Activated naive CD4-positive, alpha-beta T cell treated with anti-CD3 and anti-CD28 coated beads, Interleukin-2, amount 50 U/mL, for 16 hours (primary cell): Measurements from ENCODE around the gene VAT1L.
"Not testable (repeated sequence)": the region's sequence is repeated elsewhere in the genome, so short reads cannot be mapped to it uniquely, and the experiment has no call there.

ENCODE experiments used
- DNase-seq: peaks from one replicate; pipeline ENCODE4 v3.0.0-alpha.2; 2020

The VAT1L gene

DNA sequence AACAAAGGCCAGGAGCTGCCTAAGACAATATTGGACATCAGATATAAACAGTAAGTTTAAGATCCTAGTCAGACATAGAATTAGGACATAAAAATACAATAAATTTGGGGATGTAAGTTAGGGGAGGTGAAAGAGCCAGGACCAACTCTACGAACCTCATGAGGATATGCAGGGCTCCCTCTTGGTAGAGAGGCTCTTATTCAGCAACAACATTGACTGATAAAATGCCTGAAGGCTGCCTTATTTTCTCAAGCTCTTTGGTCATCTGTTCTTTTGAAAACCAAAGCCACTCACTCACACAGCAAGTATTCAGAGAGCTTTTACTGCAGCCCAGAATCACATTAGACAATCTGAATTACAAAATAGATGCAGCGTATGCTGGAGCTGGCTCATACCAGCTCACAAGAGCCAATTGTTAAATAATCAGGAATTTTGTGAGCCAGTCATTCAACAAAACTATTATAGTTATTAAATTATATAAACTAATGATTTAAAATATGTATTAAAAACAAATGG lies 125.4 kb downstream of the VAT1L start:
- DNase-seq, result no peak

DNA sequence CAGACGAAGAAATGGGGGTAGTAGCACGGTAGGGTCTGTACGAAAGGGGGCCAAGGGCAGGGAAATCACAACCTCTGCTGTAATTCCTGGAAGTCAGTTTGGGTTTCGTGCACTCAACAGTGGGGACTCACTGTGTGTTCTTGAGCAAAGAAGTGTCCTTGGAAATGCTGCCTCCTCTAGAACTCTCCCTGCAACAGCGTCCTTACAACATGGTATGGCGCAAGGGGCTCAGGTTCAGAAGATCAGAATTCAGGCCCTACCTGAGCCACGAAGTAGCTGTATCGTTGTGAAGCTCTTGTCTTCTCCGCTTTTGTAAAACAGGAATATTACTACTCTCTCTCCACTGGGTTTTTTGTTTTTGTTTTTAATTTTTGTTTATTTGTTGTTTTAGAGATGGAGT lies 127.7 kb downstream of the VAT1L start:
- DNase-seq, result no peak

GRCh38 chr16:77917971-77918370 lies 129.6 kb downstream of the VAT1L start:
- no peak for DNase-seq

DNA sequence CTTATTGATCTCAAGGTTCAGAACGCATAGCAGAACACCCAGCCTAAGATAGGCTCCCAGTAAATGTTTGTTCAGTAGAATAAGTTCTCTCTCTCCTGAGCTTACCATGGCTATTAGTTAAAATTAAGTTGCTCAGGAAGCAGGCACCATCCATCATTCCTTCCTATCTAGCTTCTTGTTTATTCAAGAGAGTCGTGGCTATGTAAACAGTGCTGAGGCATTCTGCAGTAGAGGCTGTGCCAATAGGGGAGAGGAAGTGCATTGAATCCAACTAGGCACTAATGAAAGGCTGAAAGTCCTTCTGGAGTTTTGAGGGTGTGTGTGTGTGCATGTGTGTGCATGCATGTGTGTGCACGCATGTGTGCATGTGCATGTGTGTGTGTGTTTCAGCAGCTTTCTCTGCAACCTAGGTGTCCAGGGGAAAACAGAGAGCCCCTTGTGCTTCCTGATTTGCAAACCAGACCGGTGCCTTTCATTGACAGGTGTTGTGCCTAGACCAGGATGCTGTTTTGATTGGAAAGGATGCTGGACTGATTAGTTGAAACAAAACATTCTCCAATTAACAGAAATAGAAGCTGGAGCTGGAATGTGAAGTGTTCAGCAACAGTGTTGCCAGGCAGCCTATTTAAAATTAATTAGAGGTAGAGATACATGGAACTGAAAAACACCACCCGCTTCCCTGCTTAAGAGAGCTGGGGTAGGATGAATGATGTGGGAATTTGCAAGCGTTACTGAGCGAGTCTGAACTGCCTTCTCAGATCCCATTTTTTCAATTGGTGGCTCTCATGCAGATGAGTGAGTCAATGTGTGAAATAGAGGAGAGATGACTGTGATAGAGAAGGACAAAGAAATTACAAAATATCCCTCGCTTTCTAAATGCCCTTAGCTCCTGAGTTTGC lies 130.7 kb downstream of the VAT1L start:
- DNase-seq, result no peak

DNA sequence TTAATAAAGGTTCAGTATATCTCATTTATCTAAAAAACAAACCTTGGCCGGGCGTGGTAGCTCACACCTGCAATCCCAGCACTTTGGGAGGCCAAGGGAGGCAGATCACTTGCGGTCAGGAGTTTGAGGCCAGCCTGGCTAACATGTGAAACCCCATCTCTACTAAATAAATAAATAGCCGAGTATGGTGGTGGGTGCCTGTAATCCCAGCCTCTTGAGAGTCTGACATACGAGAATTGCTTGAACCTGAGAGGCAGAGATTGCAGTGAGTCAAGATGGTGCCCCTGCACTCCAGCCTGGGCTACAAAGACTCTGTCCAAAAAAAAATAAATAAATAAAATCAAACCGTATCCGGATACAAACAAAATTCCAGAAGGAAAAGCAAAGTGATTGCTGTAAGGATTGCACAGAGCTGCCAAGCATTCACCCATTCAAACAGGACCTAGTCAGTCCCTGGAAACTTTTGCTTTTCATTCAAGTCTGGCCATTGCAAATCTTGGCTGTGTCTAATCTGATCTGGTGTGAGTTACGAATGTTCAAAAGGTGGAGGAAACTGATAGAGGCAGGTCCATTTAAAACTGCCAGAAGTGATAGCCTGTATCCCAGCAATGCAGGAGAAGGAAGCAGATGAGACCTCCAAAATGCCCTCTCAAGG lies 131.5 kb downstream of the VAT1L start:
- DNase-seq, result no peak

DNA sequence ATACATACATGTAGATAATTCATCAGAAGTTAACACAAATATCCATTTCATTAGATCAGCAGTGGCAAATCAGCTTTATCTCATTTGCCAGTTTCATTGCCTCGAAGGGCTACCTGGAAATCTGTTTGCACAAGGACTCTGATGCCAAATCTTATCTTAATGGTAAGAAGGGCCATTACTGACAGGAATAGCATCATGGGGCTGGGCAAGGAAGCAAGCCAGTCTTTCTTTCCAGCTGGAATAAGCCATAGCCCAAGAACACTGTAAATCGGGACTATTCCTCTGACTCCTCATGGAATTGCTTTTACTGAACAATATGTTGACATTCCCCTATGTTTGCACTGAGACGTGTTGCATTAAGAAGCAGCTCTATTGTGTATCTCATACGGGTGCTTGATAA lies 132.6 kb downstream of the VAT1L start:
- no peak for DNase-seq

- no peak for DNase-seq
These were observed 133.9 kb downstream of the VAT1L start for GRCh38 chr16:77922228-77922754.

GRCh38 chr16:77925531-77925930 lies 137.2 kb downstream of the VAT1L start:
- DNase-seq, result no peak

DNA sequence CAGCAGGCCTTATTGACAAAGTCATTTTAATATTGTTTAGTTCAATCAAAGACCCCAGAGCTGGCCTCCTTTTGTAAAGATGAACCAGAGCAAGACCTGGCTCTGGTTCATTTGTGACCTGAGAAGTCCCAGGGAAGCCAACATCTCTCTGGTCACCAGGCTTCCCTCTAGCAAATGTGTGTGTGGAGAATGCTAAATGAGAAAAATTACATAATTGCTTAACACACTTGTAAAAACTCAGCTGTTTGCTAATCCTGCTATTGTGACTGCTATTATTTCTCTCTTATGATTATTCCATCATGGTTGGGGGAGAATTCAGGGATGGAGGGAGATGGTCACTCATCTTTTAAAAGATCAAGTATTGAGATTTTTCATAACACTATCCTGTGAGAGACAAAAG lies 139.7 kb downstream of the VAT1L start:
- DNase-seq, result no peak

DNA sequence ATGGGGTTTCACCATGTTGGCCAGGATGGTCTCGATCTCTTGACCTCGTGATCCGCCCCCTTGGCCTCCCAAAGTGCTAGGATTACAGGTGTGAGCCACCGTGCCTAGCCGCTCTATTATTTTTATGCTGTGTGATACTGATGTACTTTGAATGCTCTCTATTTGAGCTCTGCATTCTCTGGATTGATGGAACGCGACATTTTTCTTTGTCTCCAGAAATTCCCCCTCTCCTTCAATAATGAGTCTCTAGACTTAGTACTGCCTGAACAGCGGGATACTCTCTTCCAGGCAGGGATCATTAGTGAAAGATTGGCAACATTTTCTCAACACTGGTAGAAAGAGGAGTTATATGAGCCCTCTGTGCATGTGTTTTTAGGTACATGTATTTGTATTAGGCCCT lies 140.6 kb downstream of the VAT1L start:
- no peak for DNase-seq

- DNase-seq, result no peak
These were observed 142.7 kb downstream of the VAT1L start for GRCh38 chr16:77931058-77931457.

- DNase-seq, result no peak
These were observed 149.2 kb downstream of the VAT1L start for GRCh38 chr16:77937473-77938149.

GRCh38 chr16:77938913-77939312 lies 150.5 kb downstream of the VAT1L start:
- DNase-seq, result no peak

GRCh38 chr16:77939968-77940367 lies 151.6 kb downstream of the VAT1L start:
- no peak for DNase-seq

DNA sequence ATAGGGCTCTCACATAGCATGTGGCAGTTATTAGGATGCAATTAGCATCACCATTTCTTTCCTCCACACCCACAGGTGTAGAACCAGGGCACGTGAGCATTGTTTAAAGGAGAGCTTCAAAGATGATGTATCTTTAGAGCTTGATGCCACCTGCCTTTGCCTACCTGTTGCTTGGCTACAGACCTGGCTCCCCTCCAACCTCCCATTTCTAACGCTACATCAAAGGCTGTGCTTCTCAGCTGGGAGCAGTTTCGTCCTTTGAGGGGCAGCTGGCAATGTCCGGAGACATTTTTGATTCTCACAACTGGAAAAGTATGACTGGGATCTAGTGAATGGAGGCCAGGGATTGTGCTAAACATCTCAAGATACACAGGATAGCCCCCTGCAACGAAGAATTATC lies 155.4 kb downstream of the VAT1L start:
- DNase-seq, result no peak

DNA sequence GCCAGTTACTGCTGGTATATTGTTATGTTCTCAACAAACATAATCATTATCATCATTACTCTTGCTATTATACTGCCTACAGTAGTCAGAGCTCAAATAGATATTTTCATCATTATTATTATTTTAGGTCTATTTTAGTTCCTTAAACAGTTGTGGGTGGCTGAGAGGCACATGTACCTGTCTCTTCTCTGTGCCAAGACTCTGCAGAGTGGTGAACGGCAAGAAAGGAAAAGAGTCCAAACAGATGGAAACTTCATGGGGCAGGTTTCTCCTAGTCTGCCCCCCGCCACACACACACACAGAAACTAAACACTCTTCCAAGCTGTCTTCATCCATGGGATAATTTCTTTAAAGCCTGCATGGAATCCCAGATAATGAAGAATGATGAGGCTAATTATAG lies 156.3 kb downstream of the VAT1L start:
- DNase-seq, result no peak

DNA sequence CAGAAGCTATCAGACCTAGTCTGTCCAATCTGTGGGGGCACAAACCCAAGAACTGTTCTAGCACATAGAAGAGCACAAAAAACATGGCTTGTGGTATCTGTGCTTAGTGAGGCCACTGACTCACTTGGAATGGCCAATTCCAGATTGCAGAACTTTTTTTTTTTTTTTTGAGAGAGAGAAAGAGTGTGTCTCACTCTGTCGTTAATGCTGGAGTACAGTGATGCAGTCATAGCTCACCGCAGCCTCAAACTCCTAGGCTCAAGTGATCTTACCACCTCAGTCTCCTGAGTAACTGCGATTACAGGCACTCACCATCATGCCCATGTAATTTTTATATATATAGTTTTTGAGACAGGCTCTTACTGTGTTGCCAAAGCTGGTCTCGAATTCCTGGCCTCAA lies 156.8 kb downstream of the VAT1L start:
- DNase-seq, result no peak

DNA sequence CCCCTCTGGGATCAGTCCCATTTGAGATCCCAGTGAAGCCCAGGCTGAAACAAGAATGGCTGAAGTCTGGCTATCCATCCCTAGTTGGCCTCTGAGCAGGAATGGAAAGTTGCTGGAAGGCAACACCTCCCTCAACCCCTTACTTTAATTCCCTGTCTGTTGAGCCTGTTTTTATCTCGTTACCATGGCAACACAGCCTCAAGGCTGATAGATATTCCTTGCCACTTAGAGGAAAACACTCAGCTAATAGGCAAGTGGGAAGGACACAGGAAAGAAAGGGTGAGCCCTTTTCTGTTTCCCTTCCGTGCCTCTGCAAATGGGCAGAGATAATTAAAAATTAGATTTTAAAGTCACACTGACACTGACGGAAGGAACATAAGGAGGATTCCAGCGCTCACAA lies 158.5 kb downstream of the VAT1L start:
- no peak for DNase-seq

DNA sequence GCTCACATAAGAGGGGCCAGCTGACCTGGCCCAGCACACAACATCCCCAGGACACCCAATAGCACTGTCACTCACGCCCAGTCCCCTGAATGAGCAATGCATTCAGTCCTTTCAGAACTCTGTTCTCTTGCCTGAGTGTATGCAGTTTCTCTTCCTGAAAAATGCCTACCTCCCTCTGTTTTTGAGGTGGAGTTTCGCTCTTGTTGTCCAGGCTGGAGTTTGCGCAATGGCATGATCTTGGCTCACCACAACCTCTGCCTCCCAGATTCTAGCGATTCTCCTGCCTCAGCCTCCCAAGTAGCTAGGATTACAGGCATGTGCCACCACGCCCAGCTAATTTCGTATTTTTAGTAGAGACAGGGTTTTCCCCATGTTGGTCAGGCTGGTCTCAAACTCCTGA lies 159.2 kb downstream of the VAT1L start:
- not testable (repeated sequence) for DNase-seq

DNA sequence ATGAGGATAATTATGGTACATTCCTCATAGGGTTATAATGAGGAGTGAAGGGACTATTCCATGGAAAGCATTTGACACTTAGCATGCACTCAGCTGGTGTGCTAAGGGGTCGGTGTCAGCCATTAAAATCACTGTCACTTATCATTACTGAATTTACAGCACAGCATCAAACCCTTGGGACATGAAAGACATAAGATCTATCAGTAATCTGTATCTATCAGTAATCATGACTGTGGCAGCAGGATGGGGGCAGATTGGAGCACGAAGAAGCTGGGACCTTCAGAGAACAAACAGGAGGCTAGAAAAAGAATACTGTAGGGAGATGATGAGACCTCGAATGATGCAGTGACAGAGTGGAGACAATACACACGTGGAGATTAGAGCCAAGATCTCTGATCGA lies 160.5 kb downstream of the VAT1L start:
- no peak for DNase-seq

GRCh38 chr16:77949445-77949844 lies 161.1 kb downstream of the VAT1L start:
- DNase-seq, result no peak

DNA sequence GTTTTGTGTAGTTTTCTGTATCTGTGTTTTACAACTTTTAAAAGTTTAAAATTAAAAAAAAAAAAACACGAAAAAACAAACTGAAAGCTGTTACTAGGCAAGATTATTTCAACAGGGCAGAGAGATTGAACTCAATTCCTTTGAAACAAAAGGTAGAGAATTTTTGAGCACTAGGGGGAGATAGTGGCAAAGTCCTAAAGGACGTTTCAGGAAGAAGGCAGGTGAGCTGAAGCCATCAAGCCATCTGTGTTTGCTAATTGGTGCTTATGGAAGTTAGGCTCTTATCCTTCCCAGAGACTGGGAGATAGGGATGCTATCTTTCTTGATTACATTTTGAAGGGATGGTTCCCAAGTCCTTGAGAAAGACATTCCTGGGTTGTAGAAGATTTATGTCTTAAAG lies 163.4 kb downstream of the VAT1L start:
- DNase-seq, result no peak

- no peak for DNase-seq
These were observed 166.8 kb downstream of the VAT1L start for GRCh38 chr16:77955127-77955526.
